Muscle layer of duodenum (tissue), 2 donors: ENCODE measurements around the gene SLC1A4.
A peak's percentile ranks its signal among the peaks of the same experiment; 100 is the strongest.

Experiments
- H3K27ac ChIP-seq: one replicate; pipeline ENCODE4 v1.7.0; 2013; ENCODE audit warnings: mild to moderate bottlenecking, low read length
- H3K27me3 ChIP-seq: one replicate; pipeline ENCODE4 v1.7.0; 2013; ENCODE audit warnings: low read depth, mild to moderate bottlenecking, control low read depth, low read length
- H3K36me3 ChIP-seq, 2 donors: one replicate each; pipeline ENCODE4 v1.7.0; 2013; ENCODE audit warnings: low read length in 2 of 2, control low read depth in 1 of 2, mild to moderate bottlenecking in 1 of 2; ENCODE audit not compliant: insufficient read depth in 2 of 2, control insufficient read depth in 1 of 2
- H3K4me1 ChIP-seq, 2 donors: one replicate each; pipeline ENCODE4 v1.7.0; 2013; ENCODE audit warnings: low read length in 2 of 2, mild to moderate bottlenecking in 2 of 2, control low read depth in 1 of 2, moderate library complexity in 1 of 2; ENCODE audit not compliant: insufficient read depth in 2 of 2, control insufficient read depth in 1 of 2
- H3K4me3 ChIP-seq, 2 donors: one replicate each; pipeline ENCODE4 v1.7.0; 2013; ENCODE audit warnings: low read length in 2 of 2, low read depth in 1 of 2, mild to moderate bottlenecking in 1 of 2
- H3K9me3 ChIP-seq, 2 donors: one replicate each; pipeline ENCODE4 v1.7.0; 2013; ENCODE audit warnings: low read length in 2 of 2, control low read depth in 1 of 2, mild to moderate bottlenecking in 1 of 2; ENCODE audit not compliant: control insufficient read depth in 1 of 2
- donor health status: healthy.

Gene SLC1A4

DNA sequence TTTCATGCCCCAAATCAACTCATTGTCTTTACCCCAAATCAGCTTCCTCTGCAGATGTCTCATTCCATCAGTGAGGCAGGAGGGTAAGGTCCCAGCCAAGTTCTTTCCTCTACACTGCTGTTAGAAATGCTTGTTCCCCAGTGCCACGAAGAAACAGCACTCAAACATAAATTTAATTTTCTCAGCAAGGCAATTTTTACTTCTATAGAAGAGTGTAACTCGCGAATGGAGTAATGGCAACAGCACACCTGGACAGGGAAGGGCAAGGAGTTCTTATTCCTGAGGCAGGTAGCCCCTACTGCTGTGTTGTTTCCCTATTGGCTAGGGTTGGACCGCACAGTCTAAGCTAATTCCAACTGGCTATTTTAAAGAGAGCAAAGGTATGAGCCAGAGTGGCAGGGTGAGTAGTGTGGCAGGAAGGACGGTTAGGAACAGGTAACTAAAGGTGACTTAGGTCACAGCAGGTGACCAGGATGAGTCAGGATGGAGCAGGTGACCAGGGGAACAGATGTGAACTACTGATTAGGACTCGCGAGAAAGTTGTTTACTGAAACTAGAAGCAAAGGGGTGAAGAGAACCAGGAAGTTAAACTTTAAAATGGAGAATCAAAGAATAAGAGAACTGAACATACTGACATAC lies 55.0 kb downstream of the SLC1A4 start:
- no peaks in the 10 kb centered on the region for H3K9me3 ChIP-seq
- peaks cover 0 to 4% of the 10 kb centered on the region in 2 donors for H3K4me1 ChIP-seq
- no peaks in the 10 kb centered on the region for H3K27me3 ChIP-seq
- H3K36me3 ChIP-seq, result no peaks in the 10 kb centered on the region
- no peak overlapping the region for H3K4me3 ChIP-seq
- no peak overlapping the region for H3K27ac ChIP-seq

DNA sequence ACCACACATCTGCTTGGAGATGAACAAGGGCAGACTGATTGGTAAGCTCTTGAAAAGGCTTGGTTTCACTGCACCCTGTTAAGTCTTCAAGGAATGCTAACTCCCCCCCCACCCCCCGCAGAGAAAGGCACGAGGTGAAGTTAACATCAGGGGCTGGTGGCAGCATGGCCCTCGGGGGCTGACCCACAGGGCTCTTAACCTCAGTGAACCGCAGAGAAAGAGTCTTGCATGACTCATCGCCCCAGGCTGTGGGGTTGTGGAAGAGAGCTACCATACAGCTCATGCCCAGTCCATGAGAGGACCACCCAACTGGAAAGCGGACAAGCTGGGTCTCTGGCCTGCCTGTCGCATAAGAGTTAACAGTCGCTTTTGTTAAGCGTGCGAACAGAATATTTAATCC lies 56.5 kb downstream of the SLC1A4 start:
- Histone ChIP-seq H3K27me3 (no peaks in the 10 kb centered on the region), H3K9me3 (no peaks in the 10 kb centered on the region), H3K4me1 (no peaks in the 10 kb centered on the region), H3K27ac (no peak overlapping the region), H3K36me3 (no peaks in the 10 kb centered on the region), H3K4me3 (no peak overlapping the region)

DNA sequence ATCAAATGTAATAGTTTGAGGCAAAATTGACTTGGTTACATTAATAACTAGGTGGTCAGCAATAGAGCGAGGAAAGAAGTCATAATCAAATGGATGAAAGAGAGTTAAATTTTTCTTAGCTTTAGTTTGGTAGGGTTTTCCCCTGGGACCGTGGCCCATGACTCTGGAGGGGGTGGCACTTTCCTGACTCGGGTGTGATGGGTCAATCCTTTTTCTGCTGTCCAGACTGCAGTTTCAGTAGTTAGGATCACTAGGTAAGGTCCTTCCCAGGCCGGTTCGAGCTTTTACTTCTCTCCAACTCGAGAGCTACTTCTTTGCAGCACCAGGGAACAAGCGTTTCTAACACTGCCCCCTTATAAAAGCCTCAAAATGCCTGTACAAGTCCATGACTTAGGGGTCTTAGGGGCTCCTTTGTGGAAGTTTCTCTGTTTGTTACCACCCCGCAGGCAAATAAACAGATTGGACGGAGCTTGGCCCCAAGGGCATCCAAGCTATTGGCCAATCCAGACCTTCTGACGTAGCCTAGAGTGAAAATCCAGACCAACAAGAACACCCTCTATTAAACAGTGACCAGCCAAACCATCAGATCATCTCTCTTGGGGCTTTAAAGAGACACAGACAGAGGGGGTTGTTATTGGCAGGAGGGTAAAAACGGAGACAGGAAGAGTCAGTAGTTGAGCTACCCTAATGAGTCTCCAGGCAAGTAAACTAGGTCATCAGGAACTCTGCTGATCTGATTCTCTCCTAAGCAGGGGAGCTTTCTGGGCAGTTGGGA lies 57.6 kb downstream of the SLC1A4 start:
- H3K27ac ChIP-seq, result no peak overlapping the region
- H3K4me1 ChIP-seq, result no peaks in the 10 kb centered on the region
- no peak overlapping the region for H3K4me3 ChIP-seq
- H3K27me3 ChIP-seq, result no peaks in the 10 kb centered on the region
- H3K9me3 ChIP-seq, result no peaks in the 10 kb centered on the region
- no peaks in the 10 kb centered on the region for H3K36me3 ChIP-seq

DNA sequence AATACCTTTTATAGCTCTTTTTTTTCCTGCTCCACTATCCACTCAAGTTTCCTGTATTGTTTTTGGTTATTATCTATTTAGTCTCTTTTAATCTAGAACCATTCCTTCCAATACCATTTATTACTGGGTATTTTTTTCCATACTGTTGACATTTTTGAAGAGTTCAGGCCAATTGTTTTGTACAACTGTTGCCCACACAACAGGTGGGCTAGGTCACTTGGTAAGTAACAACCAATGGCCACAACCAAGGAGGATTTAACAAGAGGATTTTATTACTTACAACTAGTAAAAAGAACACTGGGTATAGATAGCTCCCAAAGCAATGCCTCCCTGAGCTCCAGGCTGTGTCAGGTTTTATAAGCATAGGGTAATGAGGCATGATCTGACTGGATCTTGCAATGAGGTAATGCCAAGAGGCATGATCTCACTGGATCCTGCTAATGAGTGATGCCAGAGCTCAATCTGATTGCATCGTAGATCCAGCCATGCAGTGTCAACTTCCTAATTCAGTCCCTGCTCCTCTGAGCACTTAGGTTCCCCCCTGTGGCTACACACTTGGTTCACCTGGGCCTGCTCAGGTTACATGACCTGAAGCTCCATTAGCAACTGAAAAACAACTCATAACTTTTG lies 59.9 kb downstream of the SLC1A4 start:
- H3K4me3 ChIP-seq, result no peak overlapping the region
- H3K4me1 ChIP-seq, result no peaks in the 10 kb centered on the region

DNA sequence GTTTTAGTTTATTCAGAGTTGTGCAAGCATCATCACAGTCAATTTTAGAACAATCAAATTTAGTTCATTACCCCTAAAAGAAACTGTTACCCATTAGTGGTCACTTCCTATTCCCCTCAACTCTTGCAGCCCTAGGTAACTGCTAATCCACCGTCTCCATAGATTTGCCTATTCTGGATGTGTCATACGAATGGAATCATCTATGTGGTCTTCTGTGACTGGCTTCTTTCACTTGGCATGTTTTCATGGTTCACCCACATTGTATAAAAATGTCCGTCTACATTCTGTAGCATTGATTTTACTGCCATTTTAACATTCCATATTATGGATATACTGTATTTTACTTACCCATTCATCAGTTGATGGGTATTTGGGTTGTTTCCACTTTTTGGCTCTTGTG lies 61.7 kb downstream of the SLC1A4 start:
- H3K4me3 ChIP-seq, result no peak overlapping the region
- H3K4me1 ChIP-seq, result no peaks in the 10 kb centered on the region
- no peak overlapping the region for H3K27ac ChIP-seq
- no peaks in the 10 kb centered on the region for H3K27me3 ChIP-seq
- no peaks in the 10 kb centered on the region for H3K9me3 ChIP-seq
- H3K36me3 ChIP-seq, result no peaks in the 10 kb centered on the region

More for the DNA sequence above, 59.9 kb downstream of the SLC1A4 start:
- no peaks in the 10 kb centered on the region for H3K9me3 ChIP-seq
- no peaks in the 10 kb centered on the region for H3K27me3 ChIP-seq
- H3K36me3 ChIP-seq, result no peaks in the 10 kb centered on the region
- H3K27ac ChIP-seq, result no peak overlapping the region

DNA sequence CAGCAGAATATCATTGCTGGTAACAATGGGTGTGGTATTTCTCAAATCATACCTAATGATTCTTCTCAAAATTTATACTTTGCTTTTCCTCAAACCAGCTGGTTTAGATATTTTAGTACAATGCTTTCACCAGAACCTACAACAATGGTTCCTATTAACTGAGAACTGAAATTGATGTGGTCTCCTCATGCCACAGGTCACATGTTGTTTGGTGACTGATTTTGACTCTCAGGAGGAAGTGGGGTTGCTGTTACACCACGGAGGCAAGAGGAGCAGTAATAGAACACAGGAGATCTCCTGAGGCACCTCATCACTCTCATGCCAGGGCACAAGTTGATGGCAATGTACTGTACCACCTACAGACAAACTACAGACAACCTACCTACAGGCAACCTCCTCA lies 64.0 kb downstream of the SLC1A4 start:
- Histone ChIP-seq H3K27ac (no peak overlapping the region), H3K36me3 (no peaks in the 10 kb centered on the region), H3K9me3 (no peaks in the 10 kb centered on the region), H3K4me3 (no peak overlapping the region), H3K27me3 (no peaks in the 10 kb centered on the region), H3K4me1 (peaks cover 7 to 10% of the 10 kb centered on the region in 2 donors)

DNA sequence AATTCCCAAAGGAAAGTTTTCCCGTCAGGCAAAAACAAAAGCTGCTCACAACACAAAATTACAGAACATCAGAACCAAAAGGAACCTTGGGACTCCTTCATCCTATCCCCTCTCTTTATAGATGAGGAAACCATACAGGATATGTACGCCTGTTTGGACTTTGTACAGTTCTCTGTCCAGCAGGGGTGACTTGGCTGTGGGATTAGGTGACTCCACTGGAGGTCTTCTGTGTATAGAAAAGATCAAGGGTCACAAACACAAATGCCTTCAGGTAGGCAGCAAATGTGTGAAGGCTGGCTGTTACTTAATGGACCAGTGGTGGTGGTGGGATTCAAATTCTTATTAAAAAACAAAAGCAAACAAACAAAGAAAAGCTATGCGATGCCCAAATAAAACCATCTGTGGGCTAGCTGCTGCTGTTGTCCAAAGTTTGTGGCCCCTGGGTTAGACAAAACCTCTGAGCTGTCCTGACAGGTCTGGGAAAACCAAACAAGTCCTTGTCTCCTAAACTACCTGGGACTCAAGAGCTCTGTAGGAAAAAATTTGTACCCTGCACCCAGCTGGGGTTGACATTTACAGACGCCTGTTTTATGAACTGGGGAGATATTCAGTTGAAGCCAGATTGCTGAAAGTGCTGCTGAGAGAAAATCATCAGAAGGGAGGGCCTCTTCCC lies 65.7 kb downstream of the SLC1A4 start:
- H3K27me3 ChIP-seq, result no peaks in the 10 kb centered on the region
- H3K9me3 ChIP-seq, result no peaks in the 10 kb centered on the region
- H3K27ac ChIP-seq, result no peak overlapping the region
- H3K4me1 ChIP-seq, result peaks cover 12 to 26% of the 10 kb centered on the region in 2 donors
- no peaks in the 10 kb centered on the region for H3K36me3 ChIP-seq
- H3K4me3 ChIP-seq, result peak overlapping the region in 1 of 2 donors; percentile 92

DNA sequence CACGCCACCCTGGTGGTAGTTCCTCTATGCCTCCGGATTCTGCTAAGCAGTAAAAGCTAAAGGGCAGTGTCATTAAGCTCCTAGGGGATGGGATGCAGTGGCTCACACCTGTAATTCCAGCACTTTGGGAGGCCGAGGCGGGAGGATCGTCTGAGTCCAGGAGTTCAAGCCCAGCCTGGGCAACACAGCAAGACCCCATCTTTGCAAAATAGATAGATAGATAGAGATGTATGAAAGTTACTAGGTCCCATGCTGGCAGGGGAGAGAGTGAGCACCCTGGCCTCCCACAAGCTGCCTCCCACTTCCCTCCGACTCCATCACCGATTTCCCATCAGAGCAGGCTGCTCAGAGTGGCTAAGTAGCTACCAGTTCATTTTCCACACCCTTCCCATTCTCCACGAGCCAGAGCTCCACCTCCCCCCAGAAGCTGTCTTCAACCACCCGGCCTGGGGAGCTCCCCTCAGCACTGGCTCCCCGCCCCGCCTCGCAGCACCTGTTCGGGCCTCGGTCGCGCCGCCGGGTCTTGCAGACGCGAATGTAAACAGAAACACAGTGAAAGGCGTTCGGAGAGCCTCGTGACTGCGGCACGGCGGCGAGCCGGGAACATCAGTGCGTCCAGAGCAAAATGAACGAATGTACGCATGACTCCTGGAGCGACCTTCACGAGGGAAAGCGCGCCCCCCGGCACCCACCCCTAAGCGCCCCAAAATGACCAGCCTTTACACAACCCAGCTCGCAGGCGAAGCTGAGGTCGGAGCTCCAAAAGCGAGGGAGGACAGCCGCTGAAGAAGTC lies 66.4 kb downstream of the SLC1A4 start:
- Histone ChIP-seq H3K4me3 (peak overlapping the region; percentile 87 to 92), H3K27me3 (no peaks in the 10 kb centered on the region), H3K9me3 (no peaks in the 10 kb centered on the region), H3K4me1 (peaks cover 12 to 32% of the 10 kb centered on the region in 2 donors), H3K27ac (no peak overlapping the region), H3K36me3 (no peaks in the 10 kb centered on the region)

DNA sequence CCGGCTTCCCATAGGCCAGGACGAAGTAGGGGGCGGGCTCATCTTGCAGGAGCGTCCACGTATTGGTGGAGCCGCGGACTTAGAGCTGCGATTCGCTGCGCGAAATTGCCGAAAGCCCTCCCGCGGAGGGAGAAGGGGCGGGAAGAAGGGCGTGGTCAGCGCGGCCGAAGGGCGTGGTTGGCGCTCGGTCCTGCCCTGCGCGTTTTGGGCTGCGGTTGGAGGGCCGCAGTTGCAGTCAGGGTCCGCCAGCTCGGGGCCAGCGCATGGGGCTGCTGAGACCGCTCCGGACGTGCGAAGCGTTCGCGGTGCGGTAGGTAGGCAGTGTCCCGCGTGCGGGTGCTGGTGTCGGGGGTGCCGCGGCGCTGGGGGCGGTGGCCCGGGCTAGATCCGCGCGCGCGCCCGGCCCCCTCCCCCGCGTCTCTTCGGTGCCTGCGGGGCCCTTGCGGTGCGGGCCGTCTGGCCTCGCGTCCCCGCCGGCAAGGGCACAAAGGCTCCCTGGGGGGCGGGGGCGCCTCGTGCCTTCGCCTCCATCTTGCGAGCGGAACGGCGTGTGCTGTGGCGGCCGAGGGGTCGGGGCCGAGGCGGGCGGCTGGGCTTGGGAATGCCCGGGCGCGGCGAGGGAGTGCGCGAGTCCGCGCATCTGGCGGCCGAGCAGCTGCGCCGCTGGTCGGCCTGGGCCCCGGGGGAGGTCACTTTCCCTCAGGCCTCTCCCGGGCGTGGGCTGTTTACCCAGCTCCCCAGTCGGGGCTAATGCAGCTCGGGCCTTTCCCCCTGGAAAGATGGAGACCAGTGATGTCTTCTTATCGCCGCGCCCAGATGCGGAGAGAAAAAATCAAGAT lies 67.2 kb downstream of the SLC1A4 start, which contains the start of gene CEP68:
Gene CEP68, plus strand, starts transcription at position 202 of the 839 bp plus-strand sequence. CDS start 13,029 bp downstream, outside the sequence.
- Histone ChIP-seq H3K9me3 (no peaks in the 10 kb centered on the region), H3K27ac (peak within 1 kb of the TSS; percentile 70), H3K4me3 (peak within 1 kb of the TSS; percentile 87 to 92), H3K27me3 (no peaks in the 10 kb centered on the region), H3K4me1 (peaks cover 12 to 35% of the 10 kb centered on the region in 2 donors), H3K36me3 (no peaks in the 10 kb centered on the region)

DNA sequence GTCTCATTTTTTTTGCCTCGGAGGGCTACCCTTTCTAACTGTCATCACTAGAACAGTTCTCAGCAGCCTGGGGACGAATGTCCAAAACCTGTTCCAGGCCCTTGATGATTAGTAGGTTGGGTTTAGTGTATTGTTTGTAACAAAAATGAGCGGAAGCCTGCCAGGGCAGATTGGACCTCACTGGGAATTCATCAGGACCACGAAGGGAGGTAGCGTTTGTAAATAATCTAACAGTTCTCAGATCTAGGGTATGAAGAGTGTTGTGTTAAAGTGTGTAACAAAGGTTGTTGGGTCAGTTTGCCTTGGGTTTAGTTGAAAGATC lies 67.8 kb downstream of the SLC1A4 start:
- peaks cover 12 to 35% of the 10 kb centered on the region in 2 donors for H3K4me1 ChIP-seq

More for the DNA sequence above, 67.8 kb downstream of the SLC1A4 start:
- Histone ChIP-seq H3K9me3 (no peaks in the 10 kb centered on the region), H3K27ac (peak overlapping the region; percentile 70), H3K4me3 (peak overlapping the region; percentile 87 to 92), H3K36me3 (no peaks in the 10 kb centered on the region), H3K27me3 (no peaks in the 10 kb centered on the region)
